GM18868 (cell line): ENCODE measurements around the gene ART4.
A peak's percentile ranks its signal among the peaks of the same experiment; 100 is the strongest.

ENCODE experiments used
- ATAC-seq: cut with Tn5 transposase; IDR thresholded peaks from one replicate; pipeline ENCODE4 v1.9.1; 2021; ENCODE audit warnings: mild to moderate bottlenecking, moderate library complexity; ENCODE audit not compliant: unreplicated experiment

Gene ART4

DNA sequence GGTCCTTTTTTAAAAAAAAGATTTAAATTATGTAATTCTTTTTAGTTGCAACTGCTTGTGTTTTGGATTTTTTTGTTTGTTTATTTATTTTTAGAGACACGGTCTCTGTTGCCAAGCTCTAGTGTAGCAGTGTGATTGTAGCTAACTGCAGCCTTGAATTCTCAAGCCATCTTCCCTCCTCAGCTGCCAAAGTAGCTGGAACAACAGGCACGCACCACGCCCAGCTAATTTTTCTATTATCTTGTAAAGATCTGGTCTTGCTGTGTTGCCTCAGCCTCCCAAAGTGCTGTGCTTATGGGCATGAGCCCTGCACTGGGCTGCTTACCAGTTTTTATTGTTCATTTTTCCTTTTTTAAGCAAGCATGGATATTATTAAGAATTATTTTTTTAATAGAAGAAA lies 10.6 kb upstream of the ART4 start:
- no peak for ATAC-seq

DNA sequence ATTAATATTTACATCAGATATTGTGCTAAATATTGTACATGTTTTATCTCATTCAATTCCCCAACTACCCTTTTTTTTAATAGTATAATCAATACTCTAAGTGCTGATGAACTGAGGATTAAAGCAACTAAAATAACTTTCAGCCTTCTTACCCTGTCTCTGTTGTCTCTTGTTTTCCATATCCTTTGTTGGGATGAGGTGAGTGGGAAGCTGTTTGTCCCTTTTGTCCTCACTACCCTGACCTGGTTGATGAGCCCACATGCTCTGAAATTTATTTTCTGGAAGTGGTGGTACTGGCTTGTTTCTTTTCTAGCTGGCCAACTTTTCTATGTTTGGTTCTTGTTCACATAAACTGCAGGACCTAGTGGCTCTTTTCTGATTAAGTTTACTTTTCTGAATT lies 9.6 kb upstream of the ART4 start:
- no peak for ATAC-seq

DNA sequence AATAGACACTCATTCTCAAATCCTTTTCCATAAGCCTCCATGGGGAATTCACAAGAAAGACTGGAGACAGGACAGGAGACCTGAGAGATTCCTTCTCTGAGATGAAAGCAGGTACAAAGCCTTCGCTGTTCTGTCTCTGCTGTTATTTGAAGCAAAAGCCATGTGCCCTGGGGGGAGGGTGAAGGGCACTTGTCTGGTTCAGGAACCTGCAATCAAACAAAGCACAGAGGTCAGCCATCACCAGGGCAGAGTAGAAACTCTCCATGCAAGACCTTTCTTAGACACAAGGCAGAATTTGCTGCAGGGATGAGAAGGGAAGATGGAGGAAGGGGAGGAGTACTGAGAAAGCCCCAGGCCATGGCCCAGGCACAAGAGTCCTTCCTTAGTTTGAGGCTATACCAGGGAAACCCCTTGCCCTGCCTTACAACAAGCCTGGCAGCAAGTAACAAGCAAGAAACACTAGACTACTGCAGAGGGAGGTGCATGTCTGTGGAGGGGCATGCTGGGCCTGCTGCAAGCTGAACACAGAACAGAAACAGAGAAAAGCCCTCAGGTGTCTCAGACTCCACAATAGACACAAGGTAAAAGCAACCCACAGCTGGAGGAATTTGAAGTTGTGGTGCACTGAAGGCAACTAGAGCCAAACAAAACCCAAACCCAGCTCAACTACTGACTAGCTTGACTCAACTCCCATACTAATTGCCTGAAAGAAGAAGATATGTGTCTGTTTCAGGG lies 7.8 kb upstream of the ART4 start:
- ATAC-seq, result peak; percentile 82

DNA sequence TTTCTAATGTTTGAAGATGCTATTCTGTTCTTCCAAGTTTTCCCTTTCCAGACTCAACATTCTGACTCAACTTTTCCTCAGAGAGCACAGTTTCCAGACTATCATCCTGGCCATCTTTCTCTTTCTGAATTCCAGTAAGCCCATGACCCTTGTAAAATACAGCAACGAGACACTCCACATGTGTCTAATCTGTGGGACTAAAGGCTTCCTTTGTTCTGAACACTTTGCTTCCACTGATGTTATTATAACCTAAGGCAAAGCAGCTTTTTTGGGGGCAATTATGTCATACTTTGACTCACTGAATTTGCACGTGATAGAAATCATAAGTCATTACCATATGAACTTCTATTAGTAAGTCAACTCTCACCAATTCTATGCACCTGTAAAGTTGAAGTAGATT lies 6.3 kb upstream of the ART4 start:
- ATAC-seq, result no peak

DNA sequence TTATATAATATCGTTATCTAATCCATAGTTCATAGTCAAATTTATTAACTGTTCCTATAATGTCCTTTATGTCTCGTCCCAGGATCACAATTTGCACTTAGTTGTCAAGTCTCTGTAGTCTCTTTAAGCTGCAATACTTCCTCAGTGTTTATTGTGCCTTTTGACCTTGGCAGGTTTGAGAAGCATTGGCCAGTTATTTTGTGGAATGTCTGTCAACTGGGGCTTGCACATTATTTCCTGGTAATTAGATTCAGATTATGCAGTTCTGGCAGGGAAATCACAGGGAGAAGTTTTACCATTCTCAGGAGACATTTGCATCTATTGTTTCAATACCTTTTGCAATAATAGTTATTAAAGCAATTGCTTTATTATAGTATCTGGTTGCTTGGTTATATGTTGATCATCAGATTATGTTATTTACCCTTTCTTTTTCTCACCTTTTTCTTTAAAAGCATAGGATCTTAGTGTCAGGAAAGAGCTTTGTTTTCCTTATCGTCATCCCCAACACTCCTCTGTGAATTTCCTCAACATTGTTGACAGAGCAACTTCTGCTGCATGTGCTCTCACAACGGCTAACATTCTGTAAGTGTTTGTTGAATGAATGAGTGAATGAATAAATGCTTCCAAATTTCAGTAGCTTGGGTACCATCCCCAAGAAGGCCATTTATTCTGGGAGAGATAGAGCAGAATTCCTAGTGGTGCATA lies 3.7 kb upstream of the ART4 start:
- ATAC-seq, result no peak

DNA sequence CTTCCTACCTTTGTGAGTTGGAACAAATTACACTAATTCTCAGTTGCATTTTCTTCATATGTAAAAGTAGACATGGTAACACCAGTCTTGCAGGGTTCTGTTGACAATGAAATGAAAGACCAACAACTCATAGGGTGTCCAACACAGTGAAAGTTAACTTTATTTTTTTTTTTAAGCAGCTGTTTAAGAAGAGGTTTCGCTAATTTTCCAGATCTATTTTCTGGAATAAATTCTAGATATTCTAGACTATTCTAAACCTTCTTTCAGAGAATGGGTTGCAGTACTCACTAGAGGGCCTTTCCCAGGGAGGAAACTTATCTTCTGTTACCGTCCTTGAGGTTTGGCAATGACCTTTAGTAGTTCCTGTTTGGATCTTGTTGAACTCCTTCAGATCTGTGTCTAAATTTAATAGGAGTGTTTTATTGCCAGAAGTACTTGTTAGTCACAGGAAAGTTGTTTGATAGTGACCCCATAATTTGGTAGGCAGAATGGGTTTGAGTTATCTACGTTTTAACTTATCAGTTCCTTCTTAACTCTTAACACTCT lies 2.8 kb upstream of the ART4 start:
- no peak for ATAC-seq

DNA sequence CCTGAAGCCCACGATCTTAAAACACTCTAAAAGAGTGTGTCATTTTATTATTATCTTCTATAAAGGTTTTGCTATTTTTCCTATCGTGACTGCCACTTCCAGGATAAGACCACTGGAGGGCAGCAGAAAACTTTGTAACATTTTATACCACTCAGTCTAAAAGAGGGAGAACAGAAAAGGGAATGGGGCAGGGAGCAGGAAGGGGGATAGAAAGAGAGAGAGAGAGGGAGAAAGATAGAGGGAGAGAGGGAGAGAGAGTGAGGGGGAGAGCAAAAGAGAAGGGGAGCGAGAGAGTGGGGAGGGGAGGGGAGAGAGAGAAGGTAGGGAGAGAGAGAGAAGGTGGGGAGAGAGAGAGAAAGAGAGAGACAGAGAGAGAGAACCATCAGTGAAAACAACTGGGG lies 2.0 kb upstream of the ART4 start:
- ATAC-seq, result peak; percentile 70

DNA sequence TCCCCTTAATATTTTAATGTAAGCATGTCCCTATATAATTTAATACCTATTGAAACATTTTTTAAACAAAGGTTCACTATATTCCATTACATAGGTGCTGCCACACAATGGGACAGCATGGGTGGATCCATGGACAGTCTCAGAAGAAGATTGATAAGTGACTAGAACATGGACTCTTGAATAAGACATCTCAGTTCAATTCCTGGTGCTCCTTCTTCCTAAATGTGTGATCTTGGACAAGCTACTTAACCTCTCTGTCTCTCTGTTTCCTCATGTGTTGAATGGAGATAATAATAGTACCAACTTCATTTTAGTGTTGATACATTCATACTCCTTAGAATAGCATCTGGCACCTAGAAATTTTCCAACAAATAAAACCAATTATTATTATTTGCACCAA lies 1.1 kb upstream of the ART4 start:
- ATAC-seq, result no peak

DNA sequence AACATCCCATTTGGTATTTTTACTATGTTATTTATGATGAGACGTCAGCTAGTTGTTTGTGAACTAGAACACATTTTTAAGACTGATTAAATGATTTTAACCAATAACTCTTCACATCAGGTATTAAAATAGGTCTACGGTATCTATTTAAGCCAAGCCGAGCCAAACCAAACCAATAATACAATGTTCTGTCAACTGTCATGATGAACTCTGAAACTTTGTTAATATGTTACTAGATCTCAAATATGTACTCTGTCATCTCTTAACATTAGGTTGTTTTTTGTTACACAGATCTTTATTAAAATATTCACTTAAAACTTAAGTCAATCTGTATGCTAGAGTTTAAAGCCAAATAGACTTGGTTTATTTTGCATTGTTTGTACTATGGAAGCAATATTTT lies 1.0 kb downstream of the ART4 start:
- no peak for ATAC-seq

DNA sequence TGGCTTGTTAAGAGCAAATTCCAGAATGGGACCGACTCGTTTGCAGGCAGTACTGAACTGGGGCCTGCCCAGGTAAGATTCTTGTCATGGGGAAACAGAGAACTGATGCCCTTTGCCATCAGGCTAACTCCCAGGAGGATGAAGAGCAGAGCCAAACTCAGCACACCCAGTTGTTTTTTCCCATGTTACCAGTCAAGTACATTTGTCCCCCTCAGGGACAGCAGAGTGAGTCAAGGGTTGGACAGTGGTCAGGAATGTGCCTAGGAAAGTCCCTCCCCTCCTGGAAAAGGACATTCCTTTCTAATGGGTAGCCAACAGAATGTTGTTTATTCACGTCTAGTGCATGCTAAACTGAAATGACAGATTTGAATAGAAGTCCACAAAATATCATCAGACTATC lies 1.6 kb downstream of the ART4 start:
- no peak for ATAC-seq

DNA sequence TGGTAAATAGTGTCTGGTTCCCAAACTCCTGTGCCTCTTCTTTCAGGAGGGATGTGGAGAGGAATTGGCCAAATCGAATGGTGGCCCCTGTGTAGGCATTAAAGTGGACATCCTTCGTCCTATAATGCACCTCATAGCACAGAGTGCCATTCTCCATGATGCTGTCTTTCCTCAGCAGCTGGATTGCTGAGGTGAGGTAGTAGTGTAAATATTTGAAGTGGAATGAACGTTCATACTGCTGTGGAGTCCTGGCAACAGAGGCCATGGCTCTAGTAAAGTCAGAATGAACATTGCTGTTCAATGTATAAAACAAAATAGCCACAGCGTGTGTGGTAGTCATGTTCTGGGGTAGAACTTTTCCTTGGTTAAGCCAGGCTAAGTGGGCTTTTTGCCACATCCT lies 2.7 kb downstream of the ART4 start:
- no peak for ATAC-seq

DNA sequence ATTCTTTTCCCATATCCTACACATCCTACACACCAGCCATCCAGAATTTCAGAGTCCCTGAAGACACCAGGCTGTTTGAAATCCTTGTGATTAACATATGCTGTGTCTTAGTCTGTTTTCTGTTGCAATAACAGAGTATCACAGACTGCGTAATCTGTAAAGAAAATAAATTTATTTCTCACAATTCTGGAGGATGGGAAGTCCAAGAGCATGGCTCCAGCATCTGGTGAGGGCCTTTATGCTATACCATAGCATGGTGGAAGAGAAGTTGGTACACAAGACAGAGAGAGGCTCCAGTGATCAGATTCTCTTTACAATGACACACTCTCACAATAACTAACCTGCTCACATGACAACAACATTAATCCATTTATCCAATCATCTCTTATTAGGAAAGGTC lies 4.1 kb downstream of the ART4 start:
- ATAC-seq, result no peak

DNA sequence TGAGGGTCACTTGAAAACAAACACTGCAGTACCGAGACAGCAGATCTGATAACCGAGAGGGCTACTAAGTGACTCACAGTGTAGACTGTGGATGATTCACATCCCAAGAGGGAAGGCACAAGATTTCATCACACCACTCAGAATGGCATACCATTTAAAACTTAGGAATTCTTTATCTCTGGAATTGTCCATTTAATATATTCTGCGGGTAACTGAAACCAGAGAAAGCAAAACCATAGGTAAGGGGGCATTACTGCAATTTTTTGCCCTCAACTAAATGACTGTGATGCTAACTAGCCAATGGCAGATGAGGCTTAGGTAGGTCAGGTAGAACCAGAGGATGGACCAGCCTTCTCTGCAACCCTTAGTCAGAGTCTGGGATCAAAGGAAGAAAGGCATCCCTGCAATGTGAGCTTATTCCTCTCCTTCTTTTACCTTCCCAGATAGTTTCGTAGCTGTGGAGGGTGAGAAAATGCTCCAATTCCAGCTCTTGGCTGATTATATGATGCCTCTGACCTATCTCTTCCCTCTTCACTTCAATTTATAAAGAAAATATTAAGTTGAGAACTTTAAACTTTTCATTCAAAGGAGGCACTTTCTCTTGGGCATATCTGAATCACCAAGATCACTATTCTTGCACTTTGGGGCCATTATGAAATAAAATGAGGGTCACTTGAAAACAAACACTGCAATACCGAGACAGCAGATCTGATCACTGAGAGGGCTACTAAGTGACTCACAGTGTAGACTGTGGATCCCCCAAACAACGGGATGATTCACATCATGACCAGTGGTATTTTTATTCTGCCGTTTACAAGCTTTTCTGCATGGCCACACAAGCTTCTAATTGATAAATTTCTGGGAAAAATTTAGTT lies 6.8 kb downstream of the ART4 start:
- no peak for ATAC-seq

DNA sequence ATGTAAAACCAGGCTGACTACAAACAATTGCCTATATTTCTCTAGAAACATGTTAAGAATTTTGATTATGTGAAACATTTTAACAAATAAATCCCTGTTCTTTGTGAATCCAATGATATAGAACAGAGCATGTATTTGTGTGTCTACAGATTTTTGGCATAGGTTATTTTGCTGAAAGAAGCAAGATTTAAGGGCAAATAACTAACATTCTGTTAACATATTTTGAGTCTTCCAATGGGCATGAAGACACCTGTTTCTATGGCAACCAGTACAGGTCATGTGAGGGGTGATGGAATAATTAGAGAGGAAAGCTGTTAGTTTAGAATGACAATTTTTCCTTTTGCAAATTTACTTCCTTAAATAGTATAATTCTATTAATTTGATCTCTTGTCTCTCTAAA lies 8.8 kb downstream of the ART4 start:
- no peak for ATAC-seq

DNA sequence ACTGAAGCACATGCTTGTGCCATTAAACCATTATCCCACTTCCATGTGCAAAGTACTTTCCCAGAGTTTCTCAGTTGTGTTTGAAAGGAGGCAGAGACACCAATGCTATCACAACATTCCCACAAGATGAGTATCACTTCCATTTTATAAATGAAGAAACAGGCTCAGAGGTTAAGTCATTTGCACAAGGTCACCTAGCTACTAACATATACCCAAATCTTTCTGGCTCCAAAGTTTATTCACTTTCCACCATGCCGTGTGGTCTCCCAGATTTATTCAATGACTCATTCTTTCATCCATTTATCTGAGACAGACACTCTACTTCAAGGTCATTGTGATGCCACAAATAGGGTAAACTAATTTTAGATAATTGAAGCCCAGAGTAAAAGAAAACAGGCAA lies 9.4 kb downstream of the ART4 start:
- no peak for ATAC-seq

DNA sequence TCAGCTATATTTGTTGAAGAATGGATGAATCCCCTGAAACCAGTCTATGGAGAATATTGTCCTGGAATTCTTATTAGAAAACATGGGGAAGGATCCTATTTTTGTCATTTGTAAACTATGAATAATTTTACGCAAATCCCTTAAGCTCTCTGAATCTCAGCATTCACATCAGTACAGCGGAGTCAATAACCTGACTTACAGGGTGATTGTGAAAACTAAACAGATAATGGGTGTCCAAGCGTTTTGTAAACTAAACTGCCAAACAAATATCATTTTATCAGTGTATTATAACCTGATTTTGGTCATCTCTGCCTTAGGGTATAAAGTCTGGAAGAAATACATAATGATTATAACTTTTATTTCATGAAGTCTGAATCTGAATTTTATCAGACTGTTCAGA lies 10.0 kb downstream of the ART4 start:
- no peak for ATAC-seq

DNA sequence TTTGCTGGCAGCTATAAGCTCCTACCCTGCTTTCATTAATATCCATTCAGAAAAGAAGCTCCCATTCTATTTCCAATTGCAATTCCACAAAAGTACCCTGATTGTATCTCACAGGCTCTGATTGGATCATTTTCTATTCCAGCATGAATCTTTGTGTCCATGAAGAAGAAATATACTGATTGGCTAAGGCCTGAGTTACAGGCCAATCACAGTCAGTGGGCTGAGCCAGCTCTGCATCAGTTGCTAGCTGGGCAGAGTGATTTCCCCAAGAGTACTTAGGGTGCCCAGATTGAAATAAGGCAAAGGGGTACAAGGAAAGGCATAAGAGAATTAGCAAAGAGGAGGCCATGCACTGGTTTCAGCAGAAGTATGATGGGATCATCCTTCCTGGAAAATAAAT lies 14.4 kb downstream of the ART4 start:
- ATAC-seq, result peak; percentile 95

DNA sequence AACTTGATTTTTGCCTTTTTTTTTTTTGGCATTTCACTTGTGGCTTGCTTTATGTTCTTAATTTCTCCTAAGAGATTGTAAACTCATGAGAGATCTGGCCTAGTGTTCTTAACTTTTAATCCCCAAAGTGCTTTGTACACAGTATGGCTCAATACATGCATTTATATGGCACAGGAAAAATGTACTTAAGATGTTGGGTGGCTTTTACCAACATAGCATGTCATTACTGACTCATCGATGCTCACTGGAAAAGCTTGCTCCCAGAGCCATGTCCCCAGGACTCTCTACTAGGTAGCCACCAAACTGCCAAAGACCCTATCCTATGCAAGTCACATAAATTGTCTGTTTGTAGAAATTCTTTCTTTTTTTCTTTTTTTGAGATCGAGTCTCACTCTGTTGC lies 16.3 kb downstream of the ART4 start:
- ATAC-seq, result no peak

DNA sequence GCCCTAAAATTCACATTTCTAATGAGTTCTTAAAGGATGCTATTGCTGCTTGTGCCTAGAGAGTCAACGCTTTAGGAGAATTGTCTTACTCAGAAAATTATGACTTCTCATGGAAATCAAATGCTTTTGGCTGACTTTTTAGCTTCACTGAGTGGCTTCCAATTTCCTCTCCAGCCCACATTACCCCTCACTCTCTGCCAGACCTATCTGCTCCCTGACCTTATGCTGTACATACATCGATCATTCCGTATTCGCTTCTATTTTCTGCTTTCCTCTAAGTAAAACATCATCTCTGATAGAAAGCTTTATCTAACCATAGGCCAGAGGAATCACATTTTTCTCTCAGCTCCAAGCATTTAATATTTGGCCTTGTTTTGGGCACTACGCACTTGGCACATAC lies 16.8 kb downstream of the ART4 start:
- no peak for ATAC-seq

DNA sequence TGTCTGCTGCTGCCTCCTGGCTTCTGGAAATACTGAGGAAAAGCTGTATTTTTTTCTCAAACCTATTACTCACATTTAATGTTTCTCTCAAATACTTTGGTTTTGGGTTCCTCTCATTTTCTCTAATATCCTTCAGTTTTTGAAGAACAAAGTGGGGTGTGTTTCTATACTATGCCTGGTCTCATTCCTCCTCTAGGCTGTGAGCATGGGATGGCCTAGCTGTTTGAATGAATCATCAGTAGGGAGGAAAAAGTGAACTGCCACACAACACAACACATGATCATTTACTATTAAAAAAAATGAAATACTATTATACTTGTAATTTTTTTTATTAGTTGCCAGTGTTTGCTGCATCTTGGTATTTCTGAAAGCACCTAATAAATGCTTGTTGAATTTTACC lies 18.1 kb downstream of the ART4 start:
- ATAC-seq, result no peak

DNA sequence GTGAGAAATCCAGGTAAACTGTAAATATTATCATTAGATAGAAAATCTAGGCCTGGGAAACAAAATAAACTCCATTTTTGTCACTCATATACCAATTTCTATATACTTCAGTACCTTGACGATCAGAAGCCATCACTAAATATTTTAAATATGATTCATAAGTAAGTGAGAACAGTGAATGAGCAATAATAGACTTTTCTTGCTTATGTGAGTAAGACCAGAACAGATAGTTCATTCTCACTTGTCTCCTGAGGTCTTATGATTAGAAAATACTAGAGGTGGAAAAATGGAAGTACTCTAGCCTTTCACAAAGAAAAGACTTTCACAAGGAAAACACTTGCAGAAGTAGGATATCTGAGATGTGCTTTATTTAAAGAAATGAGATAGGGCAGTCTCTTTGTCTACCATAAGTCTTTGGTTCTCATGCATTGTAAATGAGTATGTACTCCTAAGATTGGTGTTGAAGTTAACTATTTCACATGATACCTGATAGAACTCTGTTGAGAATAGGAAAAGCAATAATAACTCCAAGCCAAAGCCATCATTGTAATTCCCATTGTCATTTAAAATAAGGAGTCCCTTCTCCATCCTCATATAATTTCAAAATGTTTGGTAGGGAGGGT lies 19.2 kb downstream of the ART4 start:
- peak; percentile 41 for ATAC-seq
